ENCODE data around the gene DGKH. TPM values are rescaled to one million over a fixed set of nuclear protein-coding genes. Genes with fewer than 3 reads are reported as not detected.
"Not testable (repeated sequence)": the region's sequence is repeated elsewhere in the genome, so short reads cannot be mapped to it uniquely, and the experiment has no call there.

DGKH gene
- total and polyA plus RNA-seq, 2 donors (not counting 1 experiment from before 2014, with no cell fraction given): 6.1 to 7.9 TPM

GRCh38 chr13:42084722-42085121 lies 36.3 kb downstream of the DGKH start:
- H3K27me3 ChIP-seq (ENCODE audit: control insufficient read depth, insufficient read depth, low read length): no peaks in the 10 kb centered on the region
- no peaks in the 10 kb centered on the region for H4K20me1 ChIP-seq (ENCODE audit: control insufficient read depth, extremely low read depth, insufficient read depth, low read length)
- H3K9me3 ChIP-seq (ENCODE audit: control insufficient read depth, insufficient read depth, low read depth, low read length): no peaks in the 10 kb centered on the region
- H3K79me2 ChIP-seq (ENCODE audit: control insufficient read depth, insufficient read depth, low read length): no peaks in the 10 kb centered on the region
- H3K9ac ChIP-seq (ENCODE audit: insufficient read depth, low read length): no peak overlapping the region
- H3K36me3 ChIP-seq (ENCODE audit: control insufficient read depth, insufficient read depth, low read length): no peaks in the 10 kb centered on the region
- no peak overlapping the region for H3K4me3 ChIP-seq (replicated peaks in 1 of 4; ENCODE audit: control extremely low read depth in 1 of 4, insufficient read depth in 1 of 4, low read depth in 3 of 4, low read length in 4 of 4)
- no peak overlapping the region for H3K27ac ChIP-seq (ENCODE audit: insufficient read depth, low read length)
- H3K4me1 ChIP-seq (ENCODE audit: control insufficient read depth, extremely low read depth, insufficient read depth, low read length): no peaks in the 10 kb centered on the region
- TF ChIP-seq CTCF (conservative IDR thresholded peaks at IDR 0.05 in 1 of 2, IDR thresholded peaks at IDR 0.05 in 1 of 2; ENCODE audit: low read depth in 1 of 2, low read length in 2 of 2): no peak
- no peak for TF ChIP-seq EZH2 (IDR thresholded peaks at IDR 0.05; ENCODE audit: low read length, missing control alignments)
- H2AFZ ChIP-seq (ENCODE audit: low read length): no peak overlapping the region
- no peak overlapping the region for H3K4me2 ChIP-seq (ENCODE audit: extremely low read depth, insufficient read depth, low read length)
- no peak for DNase-seq (ENCODE audit: low read depth in 2 of 2)

- Histone ChIP-seq H3K4me3 (replicated peaks in 1 of 4; ENCODE audit: control extremely low read depth in 1 of 4, insufficient read depth in 1 of 4, low read depth in 3 of 4, low read length in 4 of 4) (no peak overlapping the region), H3K4me1 (ENCODE audit: control insufficient read depth, extremely low read depth, insufficient read depth, low read length) (no peaks in the 10 kb centered on the region), H3K9ac (ENCODE audit: insufficient read depth, low read length) (no peak overlapping the region), H3K4me2 (ENCODE audit: extremely low read depth, insufficient read depth, low read length) (no peak overlapping the region), H3K27ac (ENCODE audit: insufficient read depth, low read length) (no peak overlapping the region), H4K20me1 (ENCODE audit: control insufficient read depth, extremely low read depth, insufficient read depth, low read length) (no peaks in the 10 kb centered on the region), H2AFZ (ENCODE audit: low read length) (no peak overlapping the region), H3K9me3 (ENCODE audit: control insufficient read depth, insufficient read depth, low read depth, low read length) (no peaks in the 10 kb centered on the region), H3K27me3 (ENCODE audit: control insufficient read depth, insufficient read depth, low read length) (no peaks in the 10 kb centered on the region), H3K36me3 (ENCODE audit: control insufficient read depth, insufficient read depth, low read length) (no peaks in the 10 kb centered on the region), H3K79me2 (ENCODE audit: control insufficient read depth, insufficient read depth, low read length) (no peaks in the 10 kb centered on the region)
- TF ChIP-seq CTCF (conservative IDR thresholded peaks at IDR 0.05 in 1 of 2, IDR thresholded peaks at IDR 0.05 in 1 of 2; ENCODE audit: low read depth in 1 of 2, low read length in 2 of 2) (no peak), EZH2 (IDR thresholded peaks at IDR 0.05; ENCODE audit: low read length, missing control alignments) (no peak)
- DNase-seq (ENCODE audit: low read depth in 2 of 2): no peak
Observed at GRCh38 chr13:42086582-42086981, 38.1 kb downstream of the DGKH start.

- no peaks in the 10 kb centered on the region for H4K20me1 ChIP-seq (ENCODE audit: control insufficient read depth, extremely low read depth, insufficient read depth, low read length)
- no peak overlapping the region for H3K9ac ChIP-seq (ENCODE audit: insufficient read depth, low read length)
- no peaks in the 10 kb centered on the region for H3K4me1 ChIP-seq (ENCODE audit: control insufficient read depth, extremely low read depth, insufficient read depth, low read length)
- no peak for TF ChIP-seq EZH2 (IDR thresholded peaks at IDR 0.05; ENCODE audit: low read length, missing control alignments)
- no peak for TF ChIP-seq CTCF (conservative IDR thresholded peaks at IDR 0.05 in 1 of 2, IDR thresholded peaks at IDR 0.05 in 1 of 2; ENCODE audit: low read depth in 1 of 2, low read length in 2 of 2)
- H3K36me3 ChIP-seq (ENCODE audit: control insufficient read depth, insufficient read depth, low read length): no peaks in the 10 kb centered on the region
- H2AFZ ChIP-seq (ENCODE audit: low read length): no peak overlapping the region
- no peaks in the 10 kb centered on the region for H3K79me2 ChIP-seq (ENCODE audit: control insufficient read depth, insufficient read depth, low read length)
- H3K27me3 ChIP-seq (ENCODE audit: control insufficient read depth, insufficient read depth, low read length): no peaks in the 10 kb centered on the region
- no peaks in the 10 kb centered on the region for H3K9me3 ChIP-seq (ENCODE audit: control insufficient read depth, insufficient read depth, low read depth, low read length)
- no peak overlapping the region for H3K4me3 ChIP-seq (replicated peaks in 1 of 4; ENCODE audit: control extremely low read depth in 1 of 4, insufficient read depth in 1 of 4, low read depth in 3 of 4, low read length in 4 of 4)
- no peak for DNase-seq (ENCODE audit: low read depth in 2 of 2)
- no peak overlapping the region for H3K27ac ChIP-seq (ENCODE audit: insufficient read depth, low read length)
- H3K4me2 ChIP-seq (ENCODE audit: extremely low read depth, insufficient read depth, low read length): no peak overlapping the region
Observed at GRCh38 chr13:42094516-42095040, 46.1 kb downstream of the DGKH start.

GRCh38 chr13:42096222-42096621 lies 47.8 kb downstream of the DGKH start:
- H3K4me1 ChIP-seq (ENCODE audit: control insufficient read depth, extremely low read depth, insufficient read depth, low read length); H3K9me3 ChIP-seq (ENCODE audit: control insufficient read depth, insufficient read depth, low read depth, low read length); H3K4me2 ChIP-seq (ENCODE audit: extremely low read depth, insufficient read depth, low read length); H4K20me1 ChIP-seq (ENCODE audit: control insufficient read depth, extremely low read depth, insufficient read depth, low read length); H2AFZ ChIP-seq (ENCODE audit: low read length); H3K79me2 ChIP-seq (ENCODE audit: control insufficient read depth, insufficient read depth, low read length); H3K36me3 ChIP-seq (ENCODE audit: control insufficient read depth, insufficient read depth, low read length); DNase-seq (ENCODE audit: low read depth in 2 of 2); H3K27ac ChIP-seq (ENCODE audit: insufficient read depth, low read length); H3K27me3 ChIP-seq (ENCODE audit: control insufficient read depth, insufficient read depth, low read length); H3K4me3 ChIP-seq (replicated peaks in 1 of 4; ENCODE audit: control extremely low read depth in 1 of 4, insufficient read depth in 1 of 4, low read depth in 3 of 4, low read length in 4 of 4); H3K9ac ChIP-seq (ENCODE audit: insufficient read depth, low read length): not testable (repeated sequence)

Data from fibroblast of lung (primary cell).